Memory B cell (primary cell): ENCODE results near the gene BICDL2.

Source experiments
- ATAC-seq: fragments of 150-1000 bp; cut with Tn5 transposase; 2 replicates; pipeline ENCODE4 v1.10.0; 2021; ENCODE audit warnings: low read depth, mild to moderate bottlenecking, moderate library complexity
- DNase-seq, 2 donors: peaks; one replicate each; pipeline ENCODE4 v3.0.0; 2022; ENCODE audit warnings: low spot score in 2 of 2
- H3K27ac Mint-ChIP-seq: one replicate; pipeline ENCODE4 v1.8.0; 2022; ENCODE audit warnings: mild to moderate bottlenecking, moderate library complexity, mixed read lengths
- H3K27me3 Mint-ChIP-seq: one replicate; pipeline ENCODE4 v1.8.0; 2022; ENCODE audit warnings: mixed read lengths
- H3K36me3 Mint-ChIP-seq: one replicate; pipeline ENCODE4 v1.8.0; 2022; ENCODE audit warnings: mild to moderate bottlenecking, mixed read lengths
- H3K4me1 Mint-ChIP-seq: one replicate; pipeline ENCODE4 v1.8.0; 2022; ENCODE audit warnings: mixed read lengths
- H3K4me3 Mint-ChIP-seq: one replicate; pipeline ENCODE4 v1.8.0; 2022; ENCODE audit warnings: mild to moderate bottlenecking, moderate library complexity, mixed read lengths
- H3K9me3 Mint-ChIP-seq: one replicate; pipeline ENCODE4 v1.8.0; 2022; ENCODE audit warnings: mixed read lengths

BICDL2 gene

GRCh38 chr16:3007957-3008689, 28.6 kb downstream of the BICDL2 start:
- H3K9me3 Mint-ChIP-seq, result no peaks in the 10 kb centered on the region
- peaks cover 23% of the 10 kb centered on the region for H3K4me1 Mint-ChIP-seq
- peak overlapping the region; percentile 36 for H3K4me3 Mint-ChIP-seq
- peaks cover 15% of the 10 kb centered on the region for H3K27me3 Mint-ChIP-seq
- no peak overlapping the region for H3K27ac Mint-ChIP-seq
- ATAC-seq (no peak), DNase-seq (no peak)
- H3K36me3 Mint-ChIP-seq, result no peaks in the 10 kb centered on the region

DNA sequence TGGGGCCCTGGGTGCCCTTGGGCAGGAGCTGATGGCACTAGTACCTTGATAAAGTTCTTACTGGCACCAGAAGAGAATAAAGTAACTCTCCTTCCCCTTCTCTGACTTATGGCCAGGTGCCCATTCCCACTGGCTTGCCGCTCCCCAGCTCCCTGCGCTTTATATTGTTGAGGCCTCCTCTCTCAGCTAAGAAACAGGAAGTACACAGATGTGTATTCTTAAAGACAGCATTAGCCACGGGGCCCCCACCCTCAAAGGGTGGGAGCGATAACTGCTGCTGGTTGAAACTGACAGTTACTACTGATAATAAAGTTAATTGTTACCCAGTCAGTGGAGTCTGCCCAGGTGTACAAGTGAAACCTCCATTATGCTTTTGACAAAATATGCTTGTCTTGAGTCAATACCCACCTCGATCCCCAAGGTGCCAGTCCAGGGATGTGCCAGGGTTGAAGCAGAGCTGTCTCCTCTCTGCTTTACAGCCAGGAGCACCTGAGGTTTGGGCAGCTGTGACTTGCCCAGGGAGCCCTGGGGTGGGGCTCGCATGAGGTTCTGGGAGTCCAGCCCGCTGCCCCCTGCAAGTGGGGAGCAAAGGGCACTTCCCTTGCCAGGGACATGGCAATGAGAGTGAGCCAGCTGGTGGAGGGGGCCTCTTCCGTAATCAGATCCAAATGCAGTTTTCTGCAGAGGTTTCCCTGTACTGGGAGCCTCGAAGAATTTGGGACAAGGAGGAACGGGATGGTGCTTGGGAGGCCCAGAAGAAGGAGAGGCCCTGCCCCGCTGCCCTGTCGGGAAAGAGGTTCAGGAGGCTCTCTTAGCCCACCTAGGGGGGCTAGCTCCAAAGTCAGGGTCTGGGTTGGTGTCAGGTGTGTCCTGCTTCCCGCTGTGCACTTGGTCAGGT, 29.4 kb downstream of the BICDL2 start:
- Mint-ChIP-seq H3K9me3 (no peaks in the 10 kb centered on the region), H3K4me1 (peaks cover 20% of the 10 kb centered on the region), H3K4me3 (no peak overlapping the region), H3K36me3 (no peaks in the 10 kb centered on the region), H3K27ac (no peak overlapping the region), H3K27me3 (peaks cover 11% of the 10 kb centered on the region)
- DNase-seq, result no peak
- ATAC-seq, result no peak

- no peak overlapping the region for H3K27ac Mint-ChIP-seq
- peaks cover 19% of the 10 kb centered on the region for H3K4me1 Mint-ChIP-seq
- peak overlapping the region; percentile 77 for H3K4me3 Mint-ChIP-seq
- H3K9me3 Mint-ChIP-seq, result no peaks in the 10 kb centered on the region
- H3K27me3 Mint-ChIP-seq, result peaks cover 20% of the 10 kb centered on the region
- no peak for DNase-seq
- H3K36me3 Mint-ChIP-seq, result no peaks in the 10 kb centered on the region
- ATAC-seq, result no peak
Measured at GRCh38 chr16:3004781-3005284, 31.9 kb downstream of the BICDL2 start.

DNA sequence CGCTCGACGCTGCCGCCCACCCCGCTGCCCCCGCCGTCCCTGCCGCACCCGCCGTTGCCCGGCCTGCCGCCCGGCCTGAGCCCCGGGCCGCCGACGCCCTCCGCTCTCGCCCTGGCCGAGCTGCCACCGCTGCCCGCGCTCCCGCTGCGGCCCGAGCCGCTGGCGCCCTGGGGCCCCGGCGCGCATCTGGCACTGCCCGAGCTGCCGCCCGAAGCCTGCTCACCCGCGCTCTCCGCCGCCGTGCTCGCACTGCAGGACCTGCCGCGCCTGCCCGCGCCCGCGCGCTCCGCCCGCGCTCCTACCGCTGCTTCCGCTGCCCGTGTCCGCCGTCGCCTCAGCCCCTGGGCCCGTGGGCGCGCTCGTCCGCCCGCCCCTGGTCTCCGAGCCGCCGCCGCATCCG, 32.4 kb downstream of the BICDL2 start:
- Mint-ChIP-seq H3K4me1 (peaks cover 19% of the 10 kb centered on the region), H3K4me3 (no peak overlapping the region), H3K27ac (no peak overlapping the region), H3K36me3 (no peaks in the 10 kb centered on the region), H3K9me3 (no peaks in the 10 kb centered on the region), H3K27me3 (peaks cover 21% of the 10 kb centered on the region)
- DNase-seq (no peak), ATAC-seq (no peak)

- Mint-ChIP-seq H3K27ac (no peak overlapping the region), H3K4me1 (peaks cover 19% of the 10 kb centered on the region), H3K9me3 (no peaks in the 10 kb centered on the region), H3K36me3 (no peaks in the 10 kb centered on the region), H3K4me3 (peak overlapping the region; percentile 62), H3K27me3 (peaks cover 21% of the 10 kb centered on the region)
- DNase-seq, result peak; percentile 86 to 91
- ATAC-seq, result peak; percentile 96
Measured at GRCh38 chr16:3003582-3004270, 33.0 kb downstream of the BICDL2 start.

- H3K36me3 Mint-ChIP-seq, result no peaks in the 10 kb centered on the region
- ATAC-seq (no peak), DNase-seq (no peak)
- H3K9me3 Mint-ChIP-seq, result no peaks in the 10 kb centered on the region
- no peak overlapping the region for H3K27ac Mint-ChIP-seq
- peaks cover 4% of the 10 kb centered on the region for H3K4me1 Mint-ChIP-seq
- H3K27me3 Mint-ChIP-seq, result peaks cover 17% of the 10 kb centered on the region
- no peak overlapping the region for H3K4me3 Mint-ChIP-seq
Measured at GRCh38 chr16:3001316-3001715, 35.4 kb downstream of the BICDL2 start.

- ATAC-seq, result no peak
- H3K9me3 Mint-ChIP-seq, result no peaks in the 10 kb centered on the region
Measured at GRCh38 chr16:3000540-3000939, 36.2 kb downstream of the BICDL2 start.

GRCh38 chr16:2999929-3000328, 36.8 kb downstream of the BICDL2 start:
- ATAC-seq (no peak), DNase-seq (no peak)
- H3K4me3 Mint-ChIP-seq, result no peak overlapping the region
- H3K9me3 Mint-ChIP-seq, result no peaks in the 10 kb centered on the region
- no peak overlapping the region for H3K27ac Mint-ChIP-seq
- no peaks in the 10 kb centered on the region for H3K36me3 Mint-ChIP-seq
- H3K4me1 Mint-ChIP-seq, result peaks cover 3% of the 10 kb centered on the region
- H3K27me3 Mint-ChIP-seq, result peaks cover 14% of the 10 kb centered on the region

More at GRCh38 chr16:3000540-3000939, 36.2 kb downstream of the BICDL2 start:
- DNase-seq, result no peak
- H3K4me3 Mint-ChIP-seq, result no peak overlapping the region
- peaks cover 14% of the 10 kb centered on the region for H3K27me3 Mint-ChIP-seq
- peaks cover 4% of the 10 kb centered on the region for H3K4me1 Mint-ChIP-seq
- H3K27ac Mint-ChIP-seq, result no peak overlapping the region
- H3K36me3 Mint-ChIP-seq, result no peaks in the 10 kb centered on the region

GRCh38 chr16:2996298-2996697, 40.4 kb downstream of the BICDL2 start:
- Mint-ChIP-seq H3K4me3 (no peak overlapping the region), H3K27me3 (peaks cover 10% of the 10 kb centered on the region), H3K27ac (no peak overlapping the region), H3K4me1 (no peaks in the 10 kb centered on the region), H3K36me3 (no peaks in the 10 kb centered on the region), H3K9me3 (no peaks in the 10 kb centered on the region)
- ATAC-seq, result no peak
- no peak for DNase-seq

DNA sequence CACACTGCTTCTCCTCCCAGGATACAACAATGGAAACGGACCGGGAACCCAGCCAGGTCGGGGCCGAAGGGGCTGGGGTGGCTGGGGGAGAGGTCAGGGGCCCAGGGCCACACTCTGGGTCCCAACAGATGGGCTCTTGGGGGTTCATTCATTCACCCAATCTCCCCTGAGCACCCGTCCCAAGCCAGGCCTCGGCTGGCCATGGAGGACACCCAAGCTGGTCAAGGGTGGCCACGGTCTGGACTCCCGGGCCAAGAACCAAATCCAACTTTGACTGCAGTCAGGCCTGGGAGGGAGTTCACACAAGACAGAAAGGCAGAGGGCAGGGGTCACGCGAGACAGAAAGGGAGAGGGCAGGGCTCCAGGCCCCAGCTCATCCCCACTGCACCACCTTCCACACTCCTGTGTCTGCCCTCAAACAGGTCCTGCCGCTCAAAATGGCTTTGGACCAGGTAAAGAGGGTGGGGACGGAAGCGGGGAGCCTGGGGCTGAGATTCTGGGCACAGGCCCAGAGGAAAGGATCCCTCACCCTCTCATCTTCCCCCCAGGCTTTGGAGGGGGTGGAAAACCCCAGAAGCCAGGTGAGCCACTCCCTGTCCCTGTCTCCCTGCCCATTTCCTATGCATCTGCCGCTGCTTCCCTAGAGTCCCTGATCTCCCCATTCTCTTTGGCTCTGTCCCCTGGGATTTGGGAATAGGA, 44.2 kb downstream of the BICDL2 start:
- Mint-ChIP-seq H3K27ac (no peak overlapping the region), H3K36me3 (no peaks in the 10 kb centered on the region), H3K4me3 (no peak overlapping the region), H3K4me1 (no peaks in the 10 kb centered on the region), H3K27me3 (peaks cover 4% of the 10 kb centered on the region), H3K9me3 (no peaks in the 10 kb centered on the region)
- DNase-seq (no peak), ATAC-seq (no peak)

DNA sequence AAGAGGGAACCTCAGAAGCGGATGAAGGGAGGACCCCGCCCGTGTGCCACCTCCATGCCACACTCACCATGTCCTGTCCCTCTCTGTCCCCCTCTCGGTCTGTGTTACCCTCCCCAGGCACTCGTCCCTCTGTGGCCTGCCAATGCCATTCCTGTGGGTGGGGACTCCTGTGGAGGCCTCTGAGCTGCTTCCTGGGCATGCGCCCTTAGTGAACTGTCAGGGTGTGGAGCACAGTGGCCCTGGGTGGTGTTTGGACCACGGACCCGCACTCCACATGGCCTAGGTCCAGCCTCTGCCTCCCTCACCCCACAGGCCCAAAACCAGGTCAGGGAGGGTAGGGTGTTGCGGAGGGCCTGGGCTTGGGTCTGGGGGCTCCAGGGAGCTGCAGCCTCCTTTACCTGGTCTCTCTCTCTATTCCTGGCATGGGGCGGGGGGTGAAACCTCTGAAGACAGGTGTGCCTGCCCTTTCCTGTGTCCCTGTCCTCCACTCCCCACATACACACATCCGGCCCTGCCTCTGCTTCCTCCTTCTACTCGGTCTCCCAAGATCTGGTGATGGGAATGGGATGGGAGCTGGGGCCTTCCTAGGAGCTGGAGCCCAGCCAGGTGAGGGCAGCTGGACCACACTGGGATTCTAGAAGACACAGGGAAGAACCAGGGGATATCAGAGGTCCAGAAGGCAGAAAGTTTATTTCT, 45.0 kb downstream of the BICDL2 start:
- DNase-seq (no peak), ATAC-seq (no peak)
- Mint-ChIP-seq H3K4me3 (no peak overlapping the region), H3K27ac (no peak overlapping the region), H3K27me3 (peaks cover 5% of the 10 kb centered on the region), H3K9me3 (no peaks in the 10 kb centered on the region), H3K36me3 (no peaks in the 10 kb centered on the region), H3K4me1 (no peaks in the 10 kb centered on the region)

DNA sequence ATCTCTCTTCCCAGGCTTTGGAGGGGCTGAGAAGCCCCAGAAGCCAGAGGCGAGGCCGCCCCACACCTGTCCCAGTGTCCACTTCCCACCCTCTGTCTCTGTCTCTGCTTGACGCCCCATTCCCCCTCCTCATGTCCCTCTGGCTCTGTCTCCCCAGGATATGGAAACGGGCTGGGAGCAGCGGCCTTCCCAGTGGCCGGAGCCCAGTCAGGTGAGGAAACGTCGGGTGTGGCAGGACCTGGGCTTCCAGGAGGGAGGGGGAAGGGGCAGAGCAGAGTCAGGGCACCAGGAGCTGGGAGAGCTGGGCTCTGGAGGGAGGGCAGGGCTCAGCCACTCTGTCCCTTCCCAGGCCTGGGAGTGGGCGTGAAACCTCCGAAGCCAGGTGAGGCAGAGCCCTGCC, 45.9 kb downstream of the BICDL2 start:
- ATAC-seq (no peak), DNase-seq (no peak)
- Mint-ChIP-seq H3K27me3 (peaks cover 9% of the 10 kb centered on the region), H3K36me3 (no peaks in the 10 kb centered on the region), H3K4me1 (no peaks in the 10 kb centered on the region), H3K9me3 (no peaks in the 10 kb centered on the region), H3K27ac (no peak overlapping the region), H3K4me3 (no peak overlapping the region)

DNA sequence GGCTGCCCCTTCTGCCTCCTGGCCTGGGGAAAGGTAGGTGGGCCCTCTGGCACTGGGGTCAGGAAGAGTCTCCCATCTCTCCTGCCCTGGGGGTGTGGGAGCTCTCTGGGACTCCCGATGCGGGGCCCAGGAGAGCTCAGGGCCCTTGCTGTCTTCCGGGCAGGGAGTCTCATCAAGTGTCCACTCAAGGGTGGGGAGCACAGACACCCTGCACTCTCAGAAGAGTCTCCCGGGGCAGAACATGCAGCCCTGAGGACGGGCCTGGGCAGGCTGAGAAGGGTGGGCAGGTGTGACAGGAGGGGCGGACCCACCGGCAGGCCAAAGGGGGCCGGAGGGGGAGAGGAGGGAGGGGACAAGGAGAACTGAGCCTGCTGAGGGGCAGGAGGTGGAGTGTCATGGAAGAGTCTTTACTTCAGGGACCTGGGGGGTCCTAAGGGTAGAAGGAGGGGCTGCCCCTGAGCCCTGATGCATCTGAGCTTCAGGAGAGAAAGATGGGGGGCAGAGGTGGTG, 48.1 kb downstream of the BICDL2 start:
- Mint-ChIP-seq H3K4me3 (no peak overlapping the region), H3K27me3 (peaks cover 9% of the 10 kb centered on the region), H3K4me1 (peaks cover 2% of the 10 kb centered on the region), H3K27ac (no peak overlapping the region), H3K9me3 (no peaks in the 10 kb centered on the region), H3K36me3 (no peaks in the 10 kb centered on the region)
- ATAC-seq, result no peak
- no peak for DNase-seq
